T47D (cell line): ENCODE data around the gene LAMC3.

ENCODE experiments used
- DNase-seq, 2 experiments: peaks; one replicate each; pipeline versions ENCODE4 v3.0.0 to v3.0.0-alpha.2; 2011 to 2012; ENCODE audit warnings: low read depth in 1 of 2, low spot score in 1 of 2
- JUND ChIP-seq: IDR thresholded peaks from 2 replicates; pipeline ENCODE4 v1.6.1; 2012; ENCODE audit warnings: low read depth
- in situ Hi-C: cut with HindIII; loops from 2 replicates; pipeline ENCODE4 v1.10.0; 2016; ENCODE audit warnings: low sequenced_read_pairs, low pct_unique_long_range_greater_than_20kb

Gene LAMC3

DNA sequence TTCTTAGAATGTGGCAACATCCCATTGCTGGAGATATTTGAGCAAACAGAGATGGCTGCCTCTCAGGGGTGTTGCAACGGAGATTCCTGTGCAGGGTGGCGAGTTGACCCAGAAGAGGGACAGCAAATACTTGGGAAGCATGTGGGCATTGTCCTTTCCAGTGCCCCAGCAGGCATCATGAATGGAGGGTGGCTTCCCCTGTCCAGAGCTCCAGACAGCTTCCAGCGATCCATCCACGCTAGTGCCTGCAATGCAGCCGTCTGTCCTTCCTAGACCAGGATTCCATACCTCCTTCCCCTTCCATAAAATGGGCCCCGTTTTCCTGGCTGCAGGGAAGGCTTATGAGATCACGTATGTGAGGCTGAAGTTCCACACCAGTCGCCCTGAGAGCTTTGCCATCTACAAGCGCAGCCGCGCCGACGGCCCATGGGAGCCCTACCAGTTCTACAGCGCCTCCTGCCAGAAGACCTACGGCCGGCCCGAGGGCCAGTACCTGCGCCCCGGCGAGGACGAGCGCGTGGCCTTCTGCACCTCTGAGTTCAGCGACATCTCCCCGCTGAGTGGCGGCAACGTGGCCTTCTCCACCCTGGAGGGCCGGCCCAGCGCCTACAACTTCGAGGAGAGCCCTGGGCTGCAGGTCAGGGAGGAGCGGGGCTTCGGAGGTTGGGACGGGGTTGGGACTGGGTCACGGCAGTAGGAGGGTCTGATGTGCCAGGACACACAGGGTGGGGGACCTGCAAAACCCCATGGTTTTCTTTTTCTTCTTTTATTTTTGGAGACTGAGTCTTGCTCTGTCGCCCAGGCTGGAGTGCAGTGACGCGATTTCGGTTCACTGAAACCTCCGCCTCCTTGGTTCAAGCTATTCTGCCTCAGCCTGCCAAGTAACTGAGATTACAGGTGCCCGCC lies 17.2 kb downstream of the LAMC3 start:
- no peak for TF ChIP-seq JUND
- in situ Hi-C loops, result no loop called here

DNA sequence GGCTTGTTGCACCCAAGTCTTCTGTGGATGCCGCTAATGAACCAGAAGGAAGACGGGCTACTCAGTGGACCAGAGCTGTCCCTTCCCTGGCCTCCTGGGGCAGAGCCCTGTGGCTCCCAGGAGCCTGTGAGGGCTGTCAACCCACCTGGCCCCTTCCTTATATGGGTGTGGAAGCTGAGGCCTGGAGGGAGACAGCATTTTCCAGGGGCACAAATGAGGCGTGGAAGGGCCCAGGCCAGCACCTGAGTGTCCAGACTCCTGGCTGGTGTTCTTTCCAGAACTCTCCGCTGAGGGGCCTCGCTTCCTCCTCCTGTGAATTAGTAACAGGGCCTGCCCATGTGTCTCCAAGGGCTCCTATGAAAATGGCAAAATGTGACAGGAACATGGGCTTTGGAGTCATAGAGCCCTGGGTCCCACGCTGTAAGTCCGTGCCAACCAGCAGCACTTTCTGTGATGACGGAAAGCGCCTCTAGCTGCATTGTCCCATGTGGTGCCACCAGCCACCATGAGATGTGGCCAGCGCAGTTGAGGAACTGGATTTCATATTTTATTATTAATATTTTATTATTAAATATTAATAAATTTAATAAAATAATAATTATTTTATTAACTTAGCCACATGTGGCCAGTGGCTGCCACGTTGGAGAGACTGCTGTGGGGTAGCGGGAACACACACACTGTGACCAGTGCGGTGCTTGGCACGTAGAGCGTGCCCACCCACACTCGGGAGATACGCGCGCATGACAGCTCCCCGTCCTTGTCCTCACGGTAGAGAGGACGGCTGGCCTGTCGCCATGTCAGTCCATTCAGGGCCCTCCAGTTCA lies 18.3 kb downstream of the LAMC3 start:
- in situ Hi-C loops, result no loop called here
- TF ChIP-seq JUND, result no peak
- DNase-seq, result no peak

More for the DNA sequence above, 17.2 kb downstream of the LAMC3 start:
- no peak for DNase-seq

DNA sequence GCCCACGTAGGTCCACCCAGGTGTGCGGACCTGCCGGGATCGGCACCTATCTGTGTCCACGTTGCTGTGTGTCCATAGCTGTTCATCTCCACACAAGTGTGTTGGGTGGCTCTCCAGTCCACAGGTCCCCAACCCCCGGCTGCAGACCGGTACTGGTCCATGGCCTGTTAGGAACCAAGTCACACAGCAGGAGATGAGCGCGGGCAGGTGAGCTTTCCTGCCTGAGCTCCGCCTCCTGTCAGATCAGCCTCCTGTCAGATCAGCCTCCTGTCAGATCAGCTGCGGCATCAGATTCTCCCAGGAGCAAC lies 18.9 kb downstream of the LAMC3 start:
- no peak for TF ChIP-seq JUND
- in situ Hi-C loops, result no loop called here
- no peak for DNase-seq

DNA sequence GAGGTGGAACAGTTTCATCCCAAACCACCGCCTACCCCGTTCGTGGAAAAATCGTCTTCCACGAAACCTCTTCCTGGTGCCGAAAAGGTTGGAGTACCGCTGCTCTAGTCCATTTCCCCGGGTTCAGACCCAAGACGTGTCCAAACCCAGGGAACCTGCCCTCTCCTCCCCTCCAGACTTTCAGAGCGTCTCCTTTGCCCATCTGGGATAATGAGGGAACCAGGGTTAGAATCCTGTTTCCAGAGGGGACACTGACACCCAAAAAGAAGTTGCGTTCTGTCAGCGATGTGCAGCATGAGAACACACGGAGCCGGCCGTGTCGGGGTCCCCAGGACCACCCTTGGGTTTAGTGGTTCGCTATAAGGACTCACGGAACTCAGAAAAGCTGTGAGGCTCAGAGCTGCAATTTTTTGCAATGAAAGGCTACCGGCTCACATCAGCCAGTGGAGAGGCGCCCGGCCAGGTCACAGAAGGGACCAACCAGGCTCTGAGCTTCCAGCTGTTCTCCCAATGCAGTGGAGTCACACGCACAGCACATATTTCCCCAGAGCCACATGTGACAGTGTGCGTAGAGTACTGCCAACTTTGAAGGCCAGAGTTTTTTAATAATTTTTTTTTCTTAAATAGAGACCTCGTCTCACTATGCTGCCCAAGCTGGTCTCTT lies 19.4 kb downstream of the LAMC3 start:
- no peak for TF ChIP-seq JUND
- in situ Hi-C loops, result no loop called here
- no peak for DNase-seq

DNA sequence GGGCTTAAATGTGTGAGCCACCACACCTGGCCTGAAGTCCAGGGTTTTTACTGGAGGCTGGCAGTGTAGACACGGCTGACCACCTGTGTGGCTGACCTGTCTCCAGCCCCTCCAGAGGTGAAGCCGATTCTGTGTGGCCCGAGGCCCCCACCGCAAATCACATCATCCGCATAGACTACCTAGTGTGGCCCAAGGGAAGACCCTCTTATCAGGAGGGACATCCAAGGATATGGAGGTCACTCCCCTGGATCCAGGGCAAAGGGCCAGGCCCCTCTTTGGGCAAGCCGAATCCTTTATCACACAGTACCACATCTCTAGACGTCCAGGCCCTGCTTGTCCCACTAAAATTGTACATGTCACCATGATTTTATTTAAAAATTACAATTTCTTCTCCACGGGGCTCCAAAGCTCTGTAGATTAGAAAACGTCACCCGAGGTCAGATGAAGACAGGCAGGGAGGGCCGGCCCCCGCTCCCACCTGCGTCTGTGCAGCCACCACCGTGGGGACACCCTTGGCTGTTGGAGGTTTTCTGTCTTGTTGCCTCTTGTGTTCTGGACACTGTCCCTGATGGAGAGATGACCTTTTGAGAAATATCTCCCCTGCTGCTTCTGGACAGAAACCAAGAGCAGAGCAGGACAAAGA lies 20.1 kb downstream of the LAMC3 start:
- TF ChIP-seq JUND, result no peak
- in situ Hi-C loops, result no loop called here
- DNase-seq, result no peak

DNA sequence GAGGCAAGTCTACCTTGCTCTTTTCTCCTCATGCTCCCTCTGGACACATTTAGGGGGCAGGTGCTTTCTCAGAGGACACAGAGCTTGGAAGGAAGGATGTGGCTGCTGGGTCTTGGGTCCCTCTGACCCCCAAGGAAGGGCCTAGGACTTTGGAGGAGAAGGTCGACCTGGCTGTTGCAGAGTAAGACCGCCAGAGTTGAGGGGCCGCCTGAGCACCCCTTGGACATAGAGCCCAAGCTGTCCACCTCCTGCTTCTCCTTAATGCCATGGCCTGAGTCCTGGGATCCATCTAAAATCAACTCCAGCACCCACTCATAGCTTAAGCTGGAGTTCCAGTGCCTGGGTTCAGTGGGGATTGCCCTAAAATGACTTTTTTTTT lies 20.6 kb downstream of the LAMC3 start:
- in situ Hi-C loops, result no loop called here
- no peak for TF ChIP-seq JUND
- DNase-seq, result no peak

DNA sequence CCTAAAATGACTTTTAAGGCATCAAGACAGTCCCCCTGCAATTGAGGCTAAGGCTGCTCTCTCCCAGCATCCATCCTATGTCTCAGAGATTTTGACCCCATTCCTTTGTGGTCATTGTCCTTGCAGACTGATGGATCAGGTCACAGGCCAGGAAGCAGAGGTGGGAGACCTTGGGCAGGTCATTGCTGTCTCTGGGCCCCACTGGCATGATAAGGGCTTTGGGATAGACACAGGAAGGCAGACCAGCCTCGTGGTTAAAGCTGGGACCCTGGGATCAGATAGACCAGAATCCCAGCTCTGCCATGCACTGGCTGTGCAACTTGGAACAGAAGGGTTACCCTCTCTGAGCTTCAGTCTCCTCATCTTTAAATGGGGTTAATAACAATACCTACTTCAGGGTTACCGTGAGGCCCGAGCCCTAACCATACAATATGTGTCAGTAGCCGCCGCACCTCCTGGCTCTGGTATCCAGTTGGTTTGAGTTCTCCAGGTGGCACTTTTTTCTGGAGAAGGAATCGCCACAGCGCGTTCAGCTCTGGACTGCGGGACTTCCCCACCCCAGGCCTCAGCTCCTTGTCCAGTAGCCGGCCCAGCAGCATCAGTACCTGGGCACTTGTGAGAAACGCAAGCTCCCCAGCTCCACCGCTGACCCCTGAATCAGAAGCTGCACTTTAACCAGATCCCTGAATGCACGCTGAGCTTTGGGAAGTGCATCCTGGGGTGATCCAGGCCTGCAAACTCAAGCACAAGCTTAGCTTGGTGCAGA lies 21.4 kb downstream of the LAMC3 start:
- no peak for DNase-seq
- no peak for TF ChIP-seq JUND
- in situ Hi-C loops, result no loop called here

DNA sequence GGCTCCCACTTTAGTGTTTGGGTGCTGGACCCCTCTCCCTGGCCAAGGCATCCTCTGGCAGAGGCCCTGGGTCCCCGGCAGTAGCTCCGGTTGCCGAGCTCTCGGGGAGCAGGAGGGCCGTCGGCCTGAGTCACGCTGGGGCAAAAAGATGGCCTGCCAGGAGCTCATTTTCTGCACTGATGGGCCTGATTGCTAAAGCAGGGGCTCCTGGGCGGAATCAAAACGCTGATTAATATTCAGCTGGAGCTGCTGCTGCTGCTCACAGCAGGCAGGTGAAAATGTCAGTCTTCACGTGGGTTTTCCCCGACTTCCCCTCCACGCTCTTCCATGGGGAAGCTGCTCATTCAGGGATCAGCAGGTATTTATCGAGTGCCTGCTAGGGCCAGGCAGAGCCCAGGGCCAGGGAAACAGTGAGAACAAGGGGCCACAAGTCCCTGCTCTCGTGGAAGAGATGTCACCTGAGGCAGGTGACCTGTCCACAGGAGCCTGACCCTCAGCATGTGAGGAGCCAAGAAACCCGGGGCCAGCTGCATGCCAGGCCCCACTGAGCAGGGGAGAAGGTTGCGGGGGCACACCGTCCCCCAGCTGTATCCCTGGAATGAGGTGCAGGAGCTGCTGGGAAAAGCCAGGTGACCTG lies 22.1 kb downstream of the LAMC3 start:
- DNase-seq, result no peak
- no peak for TF ChIP-seq JUND
- in situ Hi-C loops, result no loop called here

DNA sequence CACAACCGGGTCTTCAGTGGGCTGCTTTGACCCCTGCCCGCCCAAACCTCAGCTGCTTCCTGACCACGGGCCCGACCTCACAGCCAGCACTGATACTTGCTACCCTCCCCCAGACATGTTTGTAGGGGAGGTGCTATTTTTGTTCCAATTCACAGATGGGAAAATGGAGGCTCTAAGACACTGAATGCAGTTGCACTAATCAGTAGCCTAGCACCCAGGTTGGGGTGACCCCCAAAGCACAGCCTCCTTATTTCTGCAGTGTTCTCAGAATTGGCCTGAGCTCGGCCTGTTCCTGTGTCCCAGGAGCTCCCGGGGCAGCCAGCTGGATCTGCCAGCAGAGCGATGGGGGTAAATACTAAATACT lies 22.6 kb downstream of the LAMC3 start:
- no peak for TF ChIP-seq JUND
- DNase-seq, result no peak
- in situ Hi-C loops, result no loop called here

DNA sequence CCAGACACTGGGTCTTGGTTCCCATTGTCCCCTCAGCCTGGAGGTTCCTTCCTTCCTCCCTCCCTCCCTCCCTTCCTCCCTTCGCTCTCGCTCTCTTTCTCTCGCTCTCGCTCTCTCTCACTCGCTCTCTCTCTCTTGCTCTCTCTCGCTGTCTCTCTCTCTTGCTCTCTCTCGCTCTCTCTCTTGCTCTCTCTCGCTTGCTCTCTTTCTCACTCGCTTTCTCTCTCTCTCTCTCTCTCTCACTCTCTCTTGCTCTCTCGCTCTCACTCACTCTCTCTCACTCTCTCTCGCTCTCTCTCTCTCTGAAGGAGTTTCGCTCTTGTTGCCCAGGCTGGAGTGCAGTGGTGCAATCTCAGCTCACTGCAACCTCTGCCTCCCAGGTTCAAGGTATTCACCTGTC lies 23.4 kb downstream of the LAMC3 start:
- in situ Hi-C loops, result no loop called here
- TF ChIP-seq JUND, result no peak
- DNase-seq, result no peak

DNA sequence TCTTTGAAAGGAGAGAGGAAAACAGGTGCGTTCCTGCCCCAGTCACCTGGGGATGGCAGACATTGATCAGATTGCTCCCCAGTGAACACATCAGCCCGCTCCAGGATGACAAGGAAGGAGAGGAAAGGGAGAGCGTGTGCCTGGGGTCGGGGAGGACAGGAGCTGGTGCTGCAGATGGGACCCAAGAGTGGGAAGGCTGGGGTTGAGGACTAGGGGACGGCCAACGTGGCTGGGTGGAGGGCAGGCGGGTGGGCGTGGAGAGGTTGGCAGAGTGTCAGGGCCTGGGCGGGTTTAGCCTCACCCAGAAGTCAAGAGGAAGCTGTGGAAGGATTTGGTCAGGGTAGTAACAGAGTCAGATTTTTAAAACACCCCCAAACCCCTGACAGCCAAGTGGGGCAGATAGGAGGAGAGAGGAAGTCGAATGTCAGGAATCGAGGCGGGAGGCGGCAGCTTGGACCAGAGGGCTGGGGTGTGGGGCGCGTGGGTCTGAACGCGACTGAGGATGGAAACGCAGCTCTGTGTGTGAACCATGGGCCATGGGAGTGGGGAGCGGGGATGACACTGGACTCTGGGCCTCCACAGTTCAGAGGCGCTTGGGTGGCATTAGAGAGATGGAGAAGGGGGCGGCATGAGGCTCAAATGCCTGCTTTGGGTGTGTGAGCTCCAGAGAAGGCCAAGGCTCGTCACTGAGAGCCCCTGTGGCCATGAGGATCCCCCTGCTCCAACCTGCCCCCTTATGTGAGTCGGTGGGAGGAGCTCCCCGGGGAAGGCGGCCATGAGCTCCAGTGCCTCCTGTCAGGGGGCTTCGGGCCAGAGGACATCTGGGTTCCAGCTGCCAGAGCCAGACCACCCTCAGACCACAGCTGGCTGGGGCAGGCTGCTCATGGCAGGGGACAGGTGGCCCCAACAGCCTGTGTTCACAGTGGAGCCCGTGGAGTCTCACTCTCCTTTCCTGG lies 24.6 kb downstream of the LAMC3 start:
- TF ChIP-seq JUND, result no peak
- in situ Hi-C loops, result no loop called here
- no peak for DNase-seq
